LoVo (cell line): ENCODE measurements around the gene LSAMP.

Experiments used
- DNase-seq: peaks from one replicate; pipeline ENCODE4 v3.0.0-alpha.2; 2016; ENCODE audit warnings: low spot score

The LSAMP gene

GRCh38 chr3:116161575-116162525 is 283.4 kb downstream of the LSAMP start:
- DNase-seq: no peak

- DNase-seq: no peak
Measured at GRCh38 chr3:116160594-116160993, 284.7 kb downstream of the LSAMP start.

GRCh38 chr3:116155841-116156240 is 289.4 kb downstream of the LSAMP start:
- DNase-seq: no peak

GRCh38 chr3:116154389-116154788 is 290.9 kb downstream of the LSAMP start:
- DNase-seq: no peak

- no peak for DNase-seq
Measured at GRCh38 chr3:116153174-116153573, 292.1 kb downstream of the LSAMP start.

GRCh38 chr3:116150655-116151167 is 294.6 kb downstream of the LSAMP start:
- DNase-seq: no peak

GRCh38 chr3:116148881-116149851 is 296.1 kb downstream of the LSAMP start:
- no peak for DNase-seq

GRCh38 chr3:116145613-116146012 is 299.7 kb downstream of the LSAMP start:
- no peak for DNase-seq

- DNase-seq: no peak
Measured at GRCh38 chr3:116141724-116142123, 303.6 kb downstream of the LSAMP start.

- DNase-seq: peak; percentile 46
Measured at GRCh38 chr3:116140100-116140689, 305.1 kb downstream of the LSAMP start.

- DNase-seq: no peak
Measured at GRCh38 chr3:116139641-116140040, 305.6 kb downstream of the LSAMP start.

GRCh38 chr3:116135457-116136085 is 309.7 kb downstream of the LSAMP start:
- no peak for DNase-seq

GRCh38 chr3:116129187-116129946 is 315.9 kb downstream of the LSAMP start:
- DNase-seq: no peak

GRCh38 chr3:116127464-116127863 is 317.8 kb downstream of the LSAMP start:
- no peak for DNase-seq

GRCh38 chr3:116124166-116124565 is 321.1 kb downstream of the LSAMP start:
- no peak for DNase-seq

- no peak for DNase-seq
Measured at GRCh38 chr3:116118475-116119169, 326.7 kb downstream of the LSAMP start.

GRCh38 chr3:116114586-116114985 is 330.7 kb downstream of the LSAMP start:
- no peak for DNase-seq

GRCh38 chr3:116112696-116113095 is 332.6 kb downstream of the LSAMP start:
- DNase-seq: no peak

GRCh38 chr3:116111765-116112164 is 333.5 kb downstream of the LSAMP start:
- no peak for DNase-seq

- no peak for DNase-seq
Measured at GRCh38 chr3:116103868-116104530, 341.3 kb downstream of the LSAMP start.
